Transverse colon (tissue), 4 donors: Measurements from ENCODE around the gene ITGA11. TPM values are rescaled to one million over a fixed set of nuclear protein-coding genes. Genes with fewer than 3 reads are reported as not detected.
A peak's percentile ranks its signal among the peaks of the same experiment; 100 is the strongest.

Source experiments
- DNase-seq: peaks from one replicate; pipeline ENCODE4 v3.0.0-alpha.2; 2019
- H3K27ac ChIP-seq, 4 donors: fragments of 200-600 bp; sonication (generic); 2 replicates each; pipeline ENCODE4 v1.5.1; 2016 to 2018; ENCODE audit warnings: inconsistent platforms in 4 of 4
- H3K27me3 ChIP-seq: fragments of 200-600 bp; sonication (generic); 2 replicates; pipeline ENCODE4 v1.5.1; 2017; ENCODE audit warnings: inconsistent platforms
- H3K36me3 ChIP-seq, 4 donors: fragments of 200-600 bp; sonication (generic); 2 replicates each; pipeline ENCODE4 v1.5.1; 2017 to 2019; ENCODE audit warnings: inconsistent platforms in 4 of 4
- H3K4me1 ChIP-seq, 4 donors: fragments of 200-600 bp; sonication (generic); 2 replicates each; pipeline ENCODE4 v1.5.1; 2017 to 2020; ENCODE audit warnings: inconsistent platforms in 4 of 4
- H3K4me3 ChIP-seq, 4 donors: fragments of 200-600 bp; sonication (generic); 1 replicate in 1 of 4; 2 replicates in 3 of 4; pipeline versions ENCODE4 v1.5.1 to v1.6.1; 2017 to 2019; ENCODE audit warnings: inconsistent platforms in 4 of 4
- H3K9me3 ChIP-seq, 2 donors: fragments of 200-600 bp; sonication (generic); 2 replicates each; pipeline ENCODE4 v1.5.1; 2017 to 2019; ENCODE audit warnings: inconsistent platforms in 2 of 2
- EP300 ChIP-seq: sonication (generic); formaldehyde crosslinking; IDR thresholded peaks from one replicate; pipeline ENCODE4 v1.6.1; 2017; ENCODE audit warnings: antibody characterized with exemption, low read depth
- POLR2A ChIP-seq: fragments of 450-650 bp; IDR thresholded peaks from one replicate; pipeline ENCODE4 v1.6.1; 2016; ENCODE audit warnings: antibody characterized with exemption, mild to moderate bottlenecking, moderate library complexity
- POLR2AphosphoS5 ChIP-seq, 3 donors: sonication (generic); formaldehyde crosslinking; IDR thresholded peaks; one replicate each; pipeline ENCODE4 v1.6.1; 2016; ENCODE audit warnings: antibody characterized with exemption in 3 of 3
- WGBS, 2 donors: methylation state at CpG; one replicate each; pipeline ENCODE4 v1.1.5; 2018; ENCODE audit warnings: low coverage in 1 of 2; 5-methylcytosine and 5-hydroxymethylcytosine counted together
- in situ Hi-C, 4 donors: fragments of 200-750 bp; cut with MboI; loops; one replicate each; pipeline versions ENCODE4 v1.15.0 to v1.15.1; 2017; ENCODE audit warnings: low sequenced_read_pairs in 3 of 4, low pct_ligation_motif_present in 1 of 4, low pct_unique_long_range_greater_than_20kb in 1 of 4
- intact Hi-C: fragments of 100-400 bp; cut with DNase I; formaldehyde crosslinking; loops from one replicate; pipeline ENCODE4 v1.15.1; 2023; ENCODE audit warnings: low total_unique reads
- total RNA-seq, 4 donors: library from RNA; depleted of rRNA; stranded (reverse); fragments of >200 nt; gene quantifications; one replicate each; pipeline ENCODE4 v1.1.0, GENCODE V29; 2016
- TF ChIP-seq, protein P1 (sequence below), 5 experiments: fragments of 200-600 bp in 3 of 5; fragments of 450-650 bp in 2 of 5; sonication (generic) in 3 of 5; IDR thresholded peaks; 1 replicate in 2 of 5; 2 replicates in 3 of 5; pipeline ENCODE4 v1.5.1; 2016 to 2017; ENCODE audit warnings: antibody characterized with exemption in 5 of 5, inconsistent platforms in 3 of 5, mild to moderate bottlenecking in 2 of 5, moderate library complexity in 1 of 5

ITGA11 gene
- total RNA-seq, 4 donors from 2014 or later = 0.37 to 3.2 (median 1.1) TPM

DNA sequence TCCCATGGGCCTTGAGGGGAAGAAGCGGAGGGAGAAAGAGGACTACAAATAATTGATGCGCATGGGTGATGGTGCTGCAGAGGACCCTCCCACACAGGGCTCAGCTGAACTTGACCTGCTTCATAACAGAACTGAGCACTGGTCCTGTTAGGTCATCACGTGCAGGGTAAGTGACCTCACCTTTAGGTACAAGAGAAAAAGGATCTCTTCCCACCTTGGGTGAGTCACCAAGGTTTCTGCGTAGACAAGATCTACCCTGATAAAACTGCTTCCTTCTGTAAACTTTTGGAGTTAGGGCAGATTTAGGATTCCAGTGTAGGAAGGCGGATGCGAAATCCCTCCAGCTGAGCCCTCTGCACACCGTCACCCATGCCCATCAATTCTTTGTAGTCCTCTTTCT lies 87.4 kb downstream of the ITGA11 start:
- intact Hi-C loops (no loop called here), in situ Hi-C loops (no loop called here)
- H3K27ac ChIP-seq = no peak overlapping the region
- 87 to 97% methylated on average over 4 to 7 of the region's 7 CpGs for WGBS, 2 donors
- H3K9me3 ChIP-seq = no peaks in the 10 kb centered on the region
- peaks cover 0 to 10% (median 0%) of the 10 kb centered on the region in 4 donors for H3K4me1 ChIP-seq
- TF ChIP-seq POLR2AphosphoS5 (IDR thresholded peaks at IDR 0.05) (no peak), POLR2A (no peak), EP300 (no peak)
- TF ChIP-seq, protein P1, sequence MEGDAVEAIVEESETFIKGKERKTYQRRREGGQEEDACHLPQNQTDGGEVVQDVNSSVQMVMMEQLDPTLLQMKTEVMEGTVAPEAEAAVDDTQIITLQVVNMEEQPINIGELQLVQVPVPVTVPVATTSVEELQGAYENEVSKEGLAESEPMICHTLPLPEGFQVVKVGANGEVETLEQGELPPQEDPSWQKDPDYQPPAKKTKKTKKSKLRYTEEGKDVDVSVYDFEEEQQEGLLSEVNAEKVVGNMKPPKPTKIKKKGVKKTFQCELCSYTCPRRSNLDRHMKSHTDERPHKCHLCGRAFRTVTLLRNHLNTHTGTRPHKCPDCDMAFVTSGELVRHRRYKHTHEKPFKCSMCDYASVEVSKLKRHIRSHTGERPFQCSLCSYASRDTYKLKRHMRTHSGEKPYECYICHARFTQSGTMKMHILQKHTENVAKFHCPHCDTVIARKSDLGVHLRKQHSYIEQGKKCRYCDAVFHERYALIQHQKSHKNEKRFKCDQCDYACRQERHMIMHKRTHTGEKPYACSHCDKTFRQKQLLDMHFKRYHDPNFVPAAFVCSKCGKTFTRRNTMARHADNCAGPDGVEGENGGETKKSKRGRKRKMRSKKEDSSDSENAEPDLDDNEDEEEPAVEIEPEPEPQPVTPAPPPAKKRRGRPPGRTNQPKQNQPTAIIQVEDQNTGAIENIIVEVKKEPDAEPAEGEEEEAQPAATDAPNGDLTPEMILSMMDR (IDR thresholded peaks at IDR 0.05) = no peak
- H3K36me3 ChIP-seq = no peaks in the 10 kb centered on the region
- no peak for DNase-seq
- H3K4me3 ChIP-seq = no peak overlapping the region
- H3K27me3 ChIP-seq = no peaks in the 10 kb centered on the region

DNA sequence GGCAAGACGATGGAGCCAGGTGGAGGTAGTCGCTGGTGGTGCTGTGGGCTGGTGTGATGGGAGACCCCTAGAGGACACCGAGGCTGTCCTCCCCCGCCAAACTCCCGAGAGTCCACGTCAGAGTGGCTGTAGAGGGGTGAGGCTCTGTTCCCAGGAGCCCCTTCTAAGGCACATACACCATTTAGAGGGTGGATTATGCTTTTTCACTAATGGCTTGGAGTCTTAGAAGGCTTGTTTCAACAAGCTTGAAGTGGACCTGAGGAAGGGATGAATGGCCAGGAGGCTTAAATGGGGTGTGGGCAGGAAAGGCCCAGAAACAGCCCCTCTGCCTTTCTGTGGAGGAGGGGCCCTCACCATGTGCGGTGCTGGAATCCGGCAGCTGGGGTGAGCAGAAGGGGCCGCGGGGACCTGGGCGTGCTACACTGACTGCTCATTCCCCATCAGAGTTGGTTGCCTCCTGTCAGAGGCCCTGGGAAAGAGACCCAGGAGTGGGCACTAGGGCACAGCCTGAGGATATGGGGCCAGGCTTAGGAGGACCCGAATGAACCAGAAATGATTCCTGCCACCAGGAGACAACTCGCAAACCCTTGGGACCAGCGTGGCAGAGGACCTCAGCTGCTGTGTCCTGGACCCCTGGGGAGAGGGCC lies 88.3 kb downstream of the ITGA11 start:
- H3K27ac ChIP-seq = no peak overlapping the region
- WGBS, 2 donors = 91% methylated on average over 14 of the region's 14 CpGs; no CpG with 5 or more reads in 1 of the 2 donors
- no peaks in the 10 kb centered on the region for H3K9me3 ChIP-seq
- DNase-seq = no peak
- TF ChIP-seq, protein P1 (IDR thresholded peaks at IDR 0.05) = no peak
- no peak for TF ChIP-seq EP300
- in situ Hi-C loops (no loop called here), intact Hi-C loops (no loop called here)
- H3K36me3 ChIP-seq = no peaks in the 10 kb centered on the region
- no peak overlapping the region for H3K4me3 ChIP-seq
- H3K4me1 ChIP-seq = peaks cover 0 to 10% (median 0%) of the 10 kb centered on the region in 4 donors
- H3K27me3 ChIP-seq = no peaks in the 10 kb centered on the region

DNA sequence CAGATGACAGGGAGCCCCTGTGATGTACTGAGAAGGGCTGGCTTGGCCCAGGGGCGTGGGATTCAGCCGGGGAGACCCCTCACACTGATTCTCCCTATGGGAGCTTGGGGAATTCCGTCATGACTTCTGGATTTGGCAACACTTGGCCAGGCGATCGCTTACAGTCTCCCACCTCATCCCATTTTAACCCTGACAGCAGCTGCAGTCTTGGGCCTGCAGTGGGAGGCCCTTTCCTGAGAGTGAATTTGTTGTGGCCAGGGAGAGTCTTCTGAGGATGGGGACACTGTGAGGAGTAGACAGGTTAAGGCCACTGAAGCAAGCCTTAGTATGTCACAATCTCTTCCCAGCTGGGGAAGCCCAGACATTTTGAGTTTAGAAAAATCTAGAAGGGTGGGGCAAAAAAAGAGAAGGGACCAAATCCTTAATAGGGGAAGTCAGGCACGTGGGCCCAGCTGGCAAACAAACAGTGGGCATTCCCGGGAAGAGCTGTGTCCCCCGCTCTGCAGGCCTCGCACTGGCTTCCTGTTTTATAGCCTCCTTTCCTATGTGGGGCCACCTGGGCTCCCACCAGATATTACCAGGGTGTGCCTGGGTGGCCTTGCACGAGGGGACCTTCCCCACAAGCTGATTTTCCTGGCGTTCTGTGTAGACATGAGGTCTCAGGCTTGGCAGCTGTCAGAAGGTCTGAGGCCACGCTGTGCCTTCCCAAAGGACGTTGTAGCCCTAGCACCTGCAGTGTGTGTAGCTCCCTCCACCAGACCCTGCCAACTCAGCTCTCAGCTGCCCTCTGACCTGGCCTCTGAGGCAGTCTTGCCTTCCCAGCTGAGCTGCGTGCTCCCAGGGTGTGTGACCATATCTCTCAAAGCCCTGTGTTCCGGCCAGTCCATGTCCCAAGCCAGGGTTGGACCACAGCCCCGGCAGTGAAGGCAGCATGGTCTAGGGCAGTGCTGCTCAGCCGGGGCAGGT lies 89.9 kb downstream of the ITGA11 start:
- Histone ChIP-seq H3K9me3 (no peaks in the 10 kb centered on the region), H3K27ac (peak overlapping the region in 1 of 4 donors; percentile 7), H3K4me1 (peaks cover 0 to 10% (median 0%) of the 10 kb centered on the region in 4 donors), H3K27me3 (no peaks in the 10 kb centered on the region), H3K4me3 (no peak overlapping the region), H3K36me3 (no peaks in the 10 kb centered on the region)
- in situ Hi-C loops = no loop called here
- intact Hi-C loops = no loop called here
- no peak for DNase-seq
- WGBS, 2 donors = 30 to 73% methylated on average over 2 to 17 of the region's 17 CpGs
- TF ChIP-seq POLR2A = no peak
- TF ChIP-seq, protein P1 (IDR thresholded peaks at IDR 0.05) = no peak
- TF ChIP-seq POLR2AphosphoS5 (IDR thresholded peaks at IDR 0.05) = no peak
- TF ChIP-seq EP300 = no peak
